Neutrophil (primary cell): ENCODE results near the gene CREB3L1.

Source experiments
- H3K27ac ChIP-seq: fragments of 200-600 bp; sonication (generic); 2 replicates; pipeline ENCODE4 v1.5.1; 2016; ENCODE audit warnings: mild to moderate bottlenecking, moderate library complexity
- H3K27me3 ChIP-seq: fragments of 200-600 bp; sonication (generic); 2 replicates; pipeline ENCODE4 v1.6.0; 2016; ENCODE audit warnings: mild to moderate bottlenecking
- H3K36me3 ChIP-seq: fragments of 200-600 bp; sonication (generic); 2 replicates; pipeline ENCODE4 v1.5.1; 2017
- H3K4me1 ChIP-seq, 2 experiments: fragments of 200-600 bp in 1 of 2; sonication (generic) in 1 of 2; 1 replicate in 1 of 2; 2 replicates in 1 of 2; pipeline versions ENCODE4 v1.5.1 to v1.6.1; 2013 to 2016; ENCODE audit warnings: low read depth in 1 of 2, low read length in 1 of 2, mild to moderate bottlenecking in 1 of 2, moderate library complexity in 1 of 2; ENCODE audit not compliant: control insufficient read depth in 1 of 2, insufficient read depth in 1 of 2
- H3K4me3 ChIP-seq, 2 experiments: fragments of 200-600 bp in 1 of 2; sonication (generic) in 1 of 2; 1 replicate in 1 of 2; 2 replicates in 1 of 2; pipeline ENCODE4 v1.5.1; 2013 to 2016; ENCODE audit warnings: low read depth in 1 of 2, low read length in 1 of 2, mild to moderate bottlenecking in 1 of 2, moderate library complexity in 1 of 2
- H3K9me3 ChIP-seq: fragments of 200-600 bp; sonication (generic); 2 replicates; pipeline ENCODE4 v1.5.1; 2016
- TF ChIP-seq, protein P1 (sequence below): fragments of 200-600 bp; sonication (generic); IDR thresholded peaks from 2 replicates; pipeline ENCODE4 v1.5.1; 2016; ENCODE audit warnings: antibody characterized with exemption

CREB3L1 gene

DNA sequence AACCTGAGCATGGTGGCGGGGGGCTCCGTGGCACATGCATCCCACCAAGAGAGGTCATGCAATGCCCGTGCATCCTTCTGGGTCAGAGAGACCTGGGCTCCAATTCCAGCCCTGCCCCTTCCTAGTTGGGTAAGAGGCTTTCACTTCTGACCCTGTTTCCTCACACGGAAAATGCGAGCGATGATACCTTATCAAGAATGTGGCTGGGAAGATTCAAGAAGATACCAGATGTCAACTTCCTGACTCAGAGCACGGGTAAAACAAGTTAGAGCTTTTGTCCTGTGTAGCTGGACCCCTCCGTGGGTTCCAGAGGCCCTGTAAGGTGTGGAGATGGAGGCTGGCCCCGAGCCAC lies 61.1 kb downstream of the CREB3L1 start:
- TF ChIP-seq, protein P1, sequence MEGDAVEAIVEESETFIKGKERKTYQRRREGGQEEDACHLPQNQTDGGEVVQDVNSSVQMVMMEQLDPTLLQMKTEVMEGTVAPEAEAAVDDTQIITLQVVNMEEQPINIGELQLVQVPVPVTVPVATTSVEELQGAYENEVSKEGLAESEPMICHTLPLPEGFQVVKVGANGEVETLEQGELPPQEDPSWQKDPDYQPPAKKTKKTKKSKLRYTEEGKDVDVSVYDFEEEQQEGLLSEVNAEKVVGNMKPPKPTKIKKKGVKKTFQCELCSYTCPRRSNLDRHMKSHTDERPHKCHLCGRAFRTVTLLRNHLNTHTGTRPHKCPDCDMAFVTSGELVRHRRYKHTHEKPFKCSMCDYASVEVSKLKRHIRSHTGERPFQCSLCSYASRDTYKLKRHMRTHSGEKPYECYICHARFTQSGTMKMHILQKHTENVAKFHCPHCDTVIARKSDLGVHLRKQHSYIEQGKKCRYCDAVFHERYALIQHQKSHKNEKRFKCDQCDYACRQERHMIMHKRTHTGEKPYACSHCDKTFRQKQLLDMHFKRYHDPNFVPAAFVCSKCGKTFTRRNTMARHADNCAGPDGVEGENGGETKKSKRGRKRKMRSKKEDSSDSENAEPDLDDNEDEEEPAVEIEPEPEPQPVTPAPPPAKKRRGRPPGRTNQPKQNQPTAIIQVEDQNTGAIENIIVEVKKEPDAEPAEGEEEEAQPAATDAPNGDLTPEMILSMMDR = no peak
- H3K4me1 ChIP-seq = peaks cover 99 to 100% of the 10 kb centered on the region in 2 experiments
- H3K36me3 ChIP-seq = no peaks in the 10 kb centered on the region
- peak overlapping the region; percentile 52 for H3K27ac ChIP-seq
- H3K27me3 ChIP-seq = peaks cover 6% of the 10 kb centered on the region
- peak overlapping the region in 1 of 2 experiments; percentile 20 for H3K4me3 ChIP-seq
- no peaks in the 10 kb centered on the region for H3K9me3 ChIP-seq

DNA sequence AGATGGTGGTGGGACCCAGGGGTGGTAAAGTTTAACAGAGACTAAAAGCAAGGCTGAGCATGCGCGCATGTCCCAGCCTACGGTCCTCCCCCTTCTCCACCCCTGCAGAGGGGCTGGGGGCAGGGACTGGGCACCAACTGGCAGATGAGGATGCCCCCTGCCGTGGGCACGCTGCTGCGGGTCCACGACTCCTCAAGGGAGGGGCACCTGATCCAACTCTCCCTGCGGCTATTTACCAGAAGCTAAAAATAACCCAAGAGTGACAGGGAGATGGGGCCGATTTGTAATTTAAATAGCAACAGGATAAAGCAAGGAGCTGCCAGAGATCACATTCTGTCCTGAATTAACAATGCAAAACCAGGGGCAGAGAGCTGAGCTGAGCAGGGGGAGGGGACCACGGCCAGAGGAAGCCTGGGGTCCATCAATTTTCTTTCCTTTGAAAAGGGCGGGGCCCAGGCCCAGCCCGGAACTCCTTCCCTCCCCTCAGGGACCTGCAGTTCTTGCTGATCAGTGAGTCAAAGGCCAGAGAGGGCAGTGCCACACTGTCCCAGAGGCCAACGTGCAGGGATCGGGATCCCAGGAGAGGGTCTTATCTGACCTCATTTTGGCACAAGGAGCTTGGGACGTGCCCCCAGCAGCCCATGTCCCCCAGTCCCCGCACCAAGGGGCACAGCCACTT lies 61.7 kb downstream of the CREB3L1 start:
- Histone ChIP-seq H3K4me1 (peaks cover 99 to 100% of the 10 kb centered on the region in 2 experiments), H3K4me3 (peak overlapping the region in 1 of 2 experiments; percentile 20), H3K9me3 (no peaks in the 10 kb centered on the region), H3K27ac (peak overlapping the region; percentile 52), H3K36me3 (no peaks in the 10 kb centered on the region), H3K27me3 (peaks cover 1% of the 10 kb centered on the region)
- TF ChIP-seq, protein P1 = no peak

- H3K4me1 ChIP-seq = peaks cover 99 to 100% of the 10 kb centered on the region in 2 experiments
Measured at GRCh38 chr11:46339816-46340215, 62.4 kb downstream of the CREB3L1 start.

GRCh38 chr11:46341454-46341853 lies 64.0 kb downstream of the CREB3L1 start:
- Histone ChIP-seq H3K4me1 (peaks cover 98 to 99% of the 10 kb centered on the region in 2 experiments), H3K9me3 (no peaks in the 10 kb centered on the region), H3K36me3 (no peaks in the 10 kb centered on the region), H3K4me3 (peak overlapping the region in 1 of 2 experiments; percentile 13), H3K27ac (peak overlapping the region; percentile 94), H3K27me3 (no peaks in the 10 kb centered on the region)
- TF ChIP-seq, protein P1 = no peak

More at GRCh38 chr11:46339816-46340215, 62.4 kb downstream of the CREB3L1 start:
- no peaks in the 10 kb centered on the region for H3K9me3 ChIP-seq
- H3K27me3 ChIP-seq = no peaks in the 10 kb centered on the region
- peak overlapping the region; percentile 52 for H3K27ac ChIP-seq
- TF ChIP-seq, protein P1 = no peak
- no peaks in the 10 kb centered on the region for H3K36me3 ChIP-seq
- no peak overlapping the region for H3K4me3 ChIP-seq

DNA sequence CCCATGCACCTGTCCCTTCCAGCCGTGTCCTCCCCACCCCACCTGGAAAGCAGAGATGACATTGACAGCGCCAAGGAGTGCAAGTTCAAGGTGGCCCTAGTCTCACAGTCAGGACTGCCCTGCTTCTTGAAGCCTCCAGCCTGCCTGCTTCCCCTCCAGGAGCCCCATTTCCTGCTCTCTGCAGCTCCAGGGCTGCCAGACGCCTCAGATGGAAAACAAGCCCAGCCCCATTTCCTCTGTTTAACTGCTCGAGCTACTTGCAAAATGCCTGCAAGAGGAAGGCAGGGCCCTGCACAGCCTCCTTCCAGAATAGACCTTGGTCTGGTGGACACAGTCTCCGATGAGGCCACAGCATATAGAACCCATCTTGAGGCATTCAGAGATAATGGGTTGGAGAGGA lies 64.8 kb downstream of the CREB3L1 start:
- TF ChIP-seq, protein P1 = no peak
- peak overlapping the region in 1 of 2 experiments; percentile 13 for H3K4me3 ChIP-seq
- H3K9me3 ChIP-seq = no peaks in the 10 kb centered on the region
- H3K36me3 ChIP-seq = no peaks in the 10 kb centered on the region
- H3K4me1 ChIP-seq = peaks cover 97% of the 10 kb centered on the region in 2 experiments
- peak overlapping the region; percentile 94 for H3K27ac ChIP-seq
- no peaks in the 10 kb centered on the region for H3K27me3 ChIP-seq
